Endothelial cell (in vitro differentiated cells): ENCODE results near the gene DISC1. TPM values are rescaled to one million over a fixed set of nuclear protein-coding genes. Genes with fewer than 3 reads are reported as not detected.
"Not testable (repeated sequence)": the region's sequence is repeated elsewhere in the genome, so short reads cannot be mapped to it uniquely, and the experiment has no call there.

Source experiments
- DNase-seq: peaks from one replicate; pipeline ENCODE4 v3.0.0; 2021; ENCODE audit warnings: low spot score
- H3K27ac Mint-ChIP-seq: one replicate; pipeline ENCODE4 v1.8.0; 2021; ENCODE audit warnings: mixed read lengths, inconsistent platforms; ENCODE audit not compliant: unreplicated experiment
- H3K27me3 Mint-ChIP-seq: one replicate; pipeline ENCODE4 v1.8.0; 2021; ENCODE audit warnings: mild to moderate bottlenecking, moderate library complexity, mixed read lengths, inconsistent platforms; ENCODE audit not compliant: unreplicated experiment
- H3K36me3 Mint-ChIP-seq: one replicate; pipeline ENCODE4 v1.8.0; 2021; ENCODE audit warnings: mild to moderate bottlenecking, low read depth, mixed read lengths, inconsistent platforms; ENCODE audit not compliant: unreplicated experiment
- H3K4me1 Mint-ChIP-seq: one replicate; pipeline ENCODE4 v1.8.0; 2021; ENCODE audit warnings: mild to moderate bottlenecking, mixed read lengths, inconsistent platforms; ENCODE audit not compliant: unreplicated experiment
- H3K4me3 Mint-ChIP-seq: one replicate; pipeline ENCODE4 v1.8.0; 2021; ENCODE audit warnings: mild to moderate bottlenecking, mixed read lengths, inconsistent platforms; ENCODE audit not compliant: unreplicated experiment
- H3K9me3 Mint-ChIP-seq: one replicate; pipeline ENCODE4 v1.8.0; 2021; ENCODE audit warnings: mixed read lengths, inconsistent platforms; ENCODE audit not compliant: unreplicated experiment
- CTCF ChIP-seq: fragments of 200-600 bp; sonication (generic); IDR thresholded peaks from one replicate; pipeline ENCODE4 v1.5.0; 2021; ENCODE audit warnings: antibody characterized with exemption; ENCODE audit not compliant: unreplicated experiment
- total RNA-seq: library from RNA; stranded (reverse); fragmentation: NEBNext Ultra II Directional; extraction: Animal tissue kit (Norgen Biotek cat#: 25700); gene quantifications from one replicate; pipeline ENCODE4 v1.2.1, GENCODE V29; 2021; ENCODE audit not compliant: unreplicated experiment

Gene DISC1
- total RNA-seq, 1 donor from 2014 or later: 82.5 TPM

- Mint-ChIP-seq H3K36me3 (peaks cover 37% of the 10 kb centered on the region), H3K9me3 (no peaks in the 10 kb centered on the region), H3K4me1 (peaks cover 34% of the 10 kb centered on the region), H3K27me3 (peaks cover 19% of the 10 kb centered on the region), H3K27ac (no peak overlapping the region), H3K4me3 (peak overlapping the region; percentile 10)
- no peak for DNase-seq
- no peak for TF ChIP-seq CTCF
Measured at GRCh38 chr1:231940701-231941100, 314.1 kb downstream of the DISC1 start.

- no peak for TF ChIP-seq CTCF
- Mint-ChIP-seq H3K27ac (no peak overlapping the region), H3K9me3 (no peaks in the 10 kb centered on the region), H3K4me3 (peak overlapping the region; percentile 33), H3K27me3 (peaks cover 14% of the 10 kb centered on the region), H3K36me3 (peaks cover 38% of the 10 kb centered on the region), H3K4me1 (peaks cover 11% of the 10 kb centered on the region)
- DNase-seq: no peak
Measured at GRCh38 chr1:231943084-231943483, 316.5 kb downstream of the DISC1 start.

GRCh38 chr1:231948102-231948501, 321.5 kb downstream of the DISC1 start:
- H3K4me3 Mint-ChIP-seq, H3K9me3 Mint-ChIP-seq, DNase-seq, H3K27ac Mint-ChIP-seq, H3K27me3 Mint-ChIP-seq: not testable (repeated sequence)
- Mint-ChIP-seq H3K36me3 (peaks cover 33% of the 10 kb centered on the region), H3K4me1 (peaks cover 14% of the 10 kb centered on the region)

DNA sequence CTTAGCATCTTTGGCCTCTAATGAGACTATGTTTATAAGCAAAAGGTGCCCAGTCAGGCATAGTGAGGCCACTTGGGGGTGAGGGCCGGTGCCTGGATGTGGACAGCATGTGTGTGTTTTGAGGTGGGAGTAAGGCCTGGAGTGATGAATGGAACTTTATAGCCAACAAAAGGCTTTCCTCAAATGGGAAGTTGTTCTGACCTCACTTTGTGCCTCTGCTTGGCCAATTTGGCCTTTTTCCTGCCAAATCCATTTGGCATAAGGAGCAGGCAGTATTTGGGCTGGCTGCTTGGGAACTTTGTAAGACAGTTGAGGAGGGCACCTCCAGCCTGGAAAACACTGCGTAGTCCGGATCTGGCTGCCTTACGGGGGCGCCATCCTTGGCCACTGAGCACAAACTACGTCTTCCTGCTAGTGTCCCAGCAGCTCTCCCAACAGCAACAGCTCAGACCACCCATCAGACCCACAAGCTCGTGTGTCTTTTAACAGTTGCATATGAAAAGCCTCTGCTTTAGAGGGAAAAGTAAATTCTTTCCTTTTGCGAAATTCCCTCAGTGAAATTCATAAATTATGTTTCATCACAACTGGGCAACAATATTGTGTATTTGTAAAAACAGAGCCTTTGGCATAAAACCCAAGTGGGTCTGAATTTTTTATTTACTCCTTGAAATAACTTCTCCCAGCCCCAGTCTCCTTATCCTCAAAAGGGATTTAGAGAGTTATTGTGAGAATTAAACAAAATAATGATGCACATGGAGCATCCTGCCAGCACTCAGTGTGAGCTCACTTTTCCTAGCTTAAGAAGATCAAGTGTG, 322.9 kb downstream of the DISC1 start:
- no peak for TF ChIP-seq CTCF
- Mint-ChIP-seq H3K27ac (no peak overlapping the region), H3K4me3 (no peak overlapping the region), H3K9me3 (no peaks in the 10 kb centered on the region), H3K4me1 (peaks cover 13% of the 10 kb centered on the region), H3K36me3 (peaks cover 29% of the 10 kb centered on the region), H3K27me3 (peaks cover 9% of the 10 kb centered on the region)
- no peak for DNase-seq

DNA sequence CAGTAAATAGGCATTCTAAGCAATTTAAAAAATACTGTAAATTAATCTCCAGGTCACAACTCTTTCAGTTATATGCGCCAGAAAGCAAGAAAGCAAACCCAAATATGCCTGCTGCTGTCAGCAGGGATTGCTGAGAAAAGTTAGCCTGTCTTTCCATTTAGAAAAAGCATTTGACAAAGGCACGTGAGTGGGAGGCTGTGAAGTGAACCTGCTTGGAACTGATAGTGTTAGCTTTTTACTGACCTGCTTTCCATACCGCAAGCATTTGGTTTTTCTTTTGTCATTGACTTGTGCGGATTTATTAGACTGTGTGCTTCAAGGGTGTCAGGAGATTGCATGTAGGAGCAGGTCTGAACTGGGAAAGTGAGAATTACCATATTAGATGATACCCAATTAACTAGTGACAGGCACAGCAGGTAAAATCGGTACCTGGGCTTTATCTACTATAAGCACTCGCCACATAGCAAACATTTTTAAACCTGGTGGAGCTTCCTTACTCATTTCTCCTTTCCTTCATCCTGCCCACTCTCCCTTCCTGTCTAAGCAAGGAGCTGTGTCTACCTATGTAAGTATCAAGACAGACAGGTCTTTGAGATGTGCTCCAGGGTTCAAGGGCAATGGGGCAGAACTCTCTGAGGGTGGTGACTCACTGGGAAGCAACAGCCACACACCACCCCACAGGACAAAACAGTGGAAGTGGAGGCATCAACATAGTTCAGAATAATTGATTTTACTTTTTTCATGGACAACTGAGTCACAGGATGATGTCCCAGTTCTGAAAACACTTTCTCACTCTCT, 323.9 kb downstream of the DISC1 start:
- H3K9me3 Mint-ChIP-seq: no peaks in the 10 kb centered on the region
- no peak for TF ChIP-seq CTCF
- H3K4me1 Mint-ChIP-seq: peaks cover 13% of the 10 kb centered on the region
- no peak overlapping the region for H3K27ac Mint-ChIP-seq
- peaks cover 8% of the 10 kb centered on the region for H3K27me3 Mint-ChIP-seq
- H3K36me3 Mint-ChIP-seq: peaks cover 18% of the 10 kb centered on the region
- DNase-seq: no peak
- H3K4me3 Mint-ChIP-seq: no peak overlapping the region
